Activated CD8-positive, alpha-beta memory T cell treated with anti-CD3 and anti-CD28 coated beads, Interleukin-2, amount 50 U/mL, for 1 hour (primary cell): Measurements from ENCODE around the gene YIF1A.
"Not testable (repeated sequence)": the region's sequence is repeated elsewhere in the genome, so short reads cannot be mapped to it uniquely, and the experiment has no call there.

Source experiments
- DNase-seq: peaks from one replicate; pipeline ENCODE4 v3.0.0-alpha.2; 2020; ENCODE audit errors: extremely low read depth

The YIF1A gene

GRCh38 chr11:66311965-66312548 lies 23.1 kb upstream of the YIF1A start:
- peak; percentile 100 for DNase-seq

DNA sequence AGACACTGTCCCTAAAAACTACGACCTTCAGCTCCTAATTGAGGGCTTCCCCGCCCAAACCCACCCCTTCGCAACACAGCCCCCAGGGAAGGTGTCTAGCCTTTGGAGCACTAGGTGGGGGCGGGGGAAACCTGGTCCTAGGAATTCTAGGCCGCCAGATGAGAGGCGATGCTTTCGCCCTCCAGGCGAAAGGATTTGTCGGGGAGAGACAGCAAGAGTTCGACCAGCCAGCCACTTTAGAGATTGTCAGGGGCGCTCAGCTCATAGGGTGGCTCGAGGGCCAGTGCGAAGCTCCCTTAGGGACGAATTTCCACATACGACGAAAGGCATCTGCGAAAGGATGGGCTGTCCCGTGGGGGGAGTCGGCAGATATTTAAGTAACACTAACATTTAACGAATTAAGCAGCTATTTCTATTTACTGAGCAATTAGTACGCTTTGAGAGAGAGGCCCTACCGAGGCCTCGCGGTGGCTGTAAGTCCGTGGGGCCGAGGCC lies 22.6 kb upstream of the YIF1A start:
- DNase-seq = no peak

DNA sequence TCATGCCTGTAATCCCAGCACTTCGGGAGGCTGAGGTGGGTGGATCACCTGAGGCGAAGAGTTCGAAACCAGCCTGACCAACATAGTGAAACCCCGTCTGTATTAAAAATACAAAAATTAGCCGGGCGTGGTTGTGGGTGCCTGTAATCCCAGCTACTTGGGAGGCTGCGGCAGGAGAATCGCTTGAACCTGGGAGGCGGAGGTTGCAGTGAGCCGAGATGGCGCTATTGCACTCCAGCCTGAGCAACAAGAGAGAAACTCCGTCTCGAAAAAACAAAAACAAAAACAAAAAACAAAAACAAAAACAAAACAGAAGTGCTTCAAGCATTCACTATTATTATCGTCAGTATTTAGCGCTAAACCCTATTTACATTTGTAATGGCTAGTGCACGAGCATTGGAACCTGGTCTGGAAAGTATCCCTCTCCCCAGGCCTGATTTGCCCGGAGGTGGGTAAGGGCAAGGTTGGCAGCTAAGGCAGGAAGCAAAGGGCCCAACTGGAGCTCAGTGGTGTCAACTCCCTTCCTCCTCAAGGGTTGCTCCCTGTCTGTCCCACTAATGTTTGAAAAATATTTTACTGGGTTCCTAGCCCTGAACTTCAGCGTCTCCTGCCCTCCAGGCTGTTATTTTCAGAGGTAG lies 22.0 kb upstream of the YIF1A start:
- DNase-seq = not testable (repeated sequence)

DNA sequence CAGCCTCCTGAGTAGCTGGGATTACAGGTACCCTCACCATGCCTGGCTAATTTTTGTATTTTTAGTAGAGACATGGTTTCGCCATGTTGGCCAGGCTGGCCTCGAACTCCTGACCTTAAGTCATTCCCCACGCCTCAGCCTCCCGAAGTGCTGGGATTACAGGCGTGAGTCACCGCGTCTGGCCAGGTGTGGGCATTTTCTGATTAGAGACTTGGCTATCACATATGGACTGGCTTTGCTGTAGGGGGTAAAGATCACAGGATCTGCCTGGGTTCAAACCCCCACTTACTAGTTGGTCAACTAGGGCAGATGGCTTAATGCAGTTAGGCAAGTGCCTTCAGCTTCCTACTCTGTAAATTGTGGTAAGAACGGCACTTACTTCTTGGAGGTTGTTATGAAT lies 21.4 kb upstream of the YIF1A start:
- no peak for DNase-seq

DNA sequence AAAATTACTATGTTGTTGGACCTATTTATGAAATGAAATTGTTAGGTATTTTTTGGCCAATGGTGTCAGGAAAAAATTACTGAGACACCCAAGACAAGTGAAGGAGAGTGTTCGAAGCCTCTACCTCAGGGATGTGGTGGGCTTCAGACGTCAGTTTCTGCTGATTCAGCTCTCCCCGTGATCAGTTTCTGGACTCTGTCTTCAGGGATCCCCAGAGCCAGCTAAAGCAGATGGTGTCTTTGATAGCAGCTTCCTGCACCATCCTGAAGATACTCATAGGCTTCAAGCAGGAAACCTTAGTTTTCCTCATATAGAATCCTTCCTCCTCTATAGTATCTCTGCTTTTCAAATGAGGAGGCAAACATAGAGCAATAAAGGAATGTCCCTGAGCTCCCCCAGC lies 20.5 kb upstream of the YIF1A start:
- DNase-seq = no peak

DNA sequence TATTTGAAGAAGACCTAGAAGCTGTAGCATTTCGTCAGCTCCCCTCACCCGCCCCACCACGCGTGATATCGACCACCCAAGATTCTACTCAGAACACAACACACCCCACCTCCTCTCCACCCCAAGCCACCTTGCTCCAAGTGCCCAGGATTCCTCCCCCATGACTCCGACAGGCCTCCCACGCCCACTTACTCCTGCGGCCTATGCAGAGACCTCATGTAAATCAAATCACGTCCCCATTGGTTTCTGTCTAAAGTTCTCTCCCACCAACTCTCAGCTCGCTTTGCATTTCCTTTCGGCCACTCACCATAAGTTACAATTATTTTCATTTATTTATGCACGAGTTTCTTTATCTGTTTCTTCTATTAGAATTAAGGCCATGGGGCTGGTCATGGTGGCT lies 13.7 kb upstream of the YIF1A start:
- DNase-seq = no peak

DNA sequence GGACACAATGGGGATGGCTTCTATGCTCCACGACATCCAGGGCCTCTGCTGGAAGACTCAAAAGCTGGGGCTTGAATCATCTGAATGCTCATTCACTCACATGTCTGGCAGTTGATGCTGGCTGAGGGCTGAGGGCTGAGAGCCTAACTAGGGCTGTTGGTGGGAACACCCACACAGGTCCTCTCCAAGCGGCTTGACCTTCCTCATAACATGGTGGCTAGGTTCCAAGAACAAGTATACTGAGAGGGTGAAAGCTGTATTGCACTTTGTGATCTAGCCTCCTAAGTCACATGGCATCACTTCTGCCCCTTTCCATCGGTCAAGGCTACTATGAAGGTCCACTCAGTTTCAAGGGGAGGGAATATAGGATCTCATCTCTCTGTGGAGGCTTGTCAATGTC lies 10.2 kb upstream of the YIF1A start:
- no peak for DNase-seq

GRCh38 chr11:66297610-66298009 lies 8.7 kb upstream of the YIF1A start:
- DNase-seq = no peak

GRCh38 chr11:66294626-66295620 lies 6.0 kb upstream of the YIF1A start:
- no peak for DNase-seq

DNA sequence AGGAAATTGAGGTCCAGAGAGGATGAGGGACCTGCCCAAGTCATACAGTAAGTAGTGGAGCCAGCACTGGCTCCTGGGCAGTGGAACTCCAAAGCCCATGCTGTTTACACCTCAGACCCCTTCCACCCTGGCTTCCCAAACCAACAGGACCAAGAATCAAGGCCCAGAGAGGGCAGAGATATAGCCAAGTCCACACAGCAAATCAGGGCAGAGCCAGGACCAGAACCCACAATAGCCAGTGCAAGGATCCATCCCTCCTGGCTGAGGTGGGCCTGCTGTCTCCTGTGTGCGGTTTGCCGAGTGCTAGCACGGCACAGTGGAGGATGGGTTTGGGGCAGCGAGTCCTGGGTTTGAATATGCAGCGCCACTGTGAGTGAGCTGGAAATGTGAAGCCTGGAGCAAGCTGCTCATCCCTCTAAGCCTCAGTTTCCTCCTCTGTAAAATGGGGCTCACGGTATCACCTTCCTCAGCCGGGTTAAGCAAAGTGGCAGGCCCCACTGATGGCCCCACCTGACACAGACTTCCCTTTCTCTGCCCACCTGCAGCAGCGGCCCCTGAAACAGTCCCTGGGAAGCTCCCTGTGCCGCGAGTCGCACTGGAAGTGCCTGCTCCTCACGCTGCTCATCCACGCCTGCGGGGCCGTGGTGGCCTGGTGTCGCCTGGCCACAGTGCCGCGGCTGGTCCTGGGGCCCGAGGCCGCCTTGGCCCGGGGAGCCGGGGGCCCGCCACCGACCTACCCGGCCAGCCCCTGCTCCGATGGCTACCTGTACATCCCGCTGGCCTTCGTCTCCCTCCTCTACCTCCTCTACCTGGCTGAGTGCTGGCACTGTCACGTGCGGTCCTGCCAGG lies 5.1 kb upstream of the YIF1A start:
- DNase-seq = no peak

DNA sequence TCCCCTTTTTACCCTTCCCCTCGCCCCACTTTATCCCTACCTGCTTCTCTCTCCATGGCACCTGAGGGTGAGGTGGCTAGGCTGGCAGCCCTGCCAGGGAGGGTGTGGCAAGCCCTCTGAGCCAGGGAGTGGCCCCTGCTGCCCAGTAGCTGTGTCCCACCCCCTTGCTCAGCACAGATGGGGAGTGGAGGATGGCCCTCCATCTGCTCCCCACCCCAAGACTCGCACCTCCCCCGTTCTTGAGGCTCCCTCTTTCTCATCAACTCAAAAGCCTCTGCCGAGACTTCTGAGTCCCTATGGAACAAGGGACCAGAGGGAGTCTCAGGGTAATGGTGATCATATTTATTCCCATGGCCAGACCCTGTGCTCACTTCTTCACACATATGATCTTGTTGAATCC lies 4.4 kb upstream of the YIF1A start:
- no peak for DNase-seq

GRCh38 chr11:66292543-66293332 lies 3.8 kb upstream of the YIF1A start:
- DNase-seq = no peak

- no peak for DNase-seq
Measured at GRCh38 chr11:66291706-66292542, 3.0 kb upstream of the YIF1A start, which contains the start of gene TMEM151A. TMEM151A (plus strand) TSS chr11:66291894; CDS start chr11:66292014, 120 bp downstream.

DNA sequence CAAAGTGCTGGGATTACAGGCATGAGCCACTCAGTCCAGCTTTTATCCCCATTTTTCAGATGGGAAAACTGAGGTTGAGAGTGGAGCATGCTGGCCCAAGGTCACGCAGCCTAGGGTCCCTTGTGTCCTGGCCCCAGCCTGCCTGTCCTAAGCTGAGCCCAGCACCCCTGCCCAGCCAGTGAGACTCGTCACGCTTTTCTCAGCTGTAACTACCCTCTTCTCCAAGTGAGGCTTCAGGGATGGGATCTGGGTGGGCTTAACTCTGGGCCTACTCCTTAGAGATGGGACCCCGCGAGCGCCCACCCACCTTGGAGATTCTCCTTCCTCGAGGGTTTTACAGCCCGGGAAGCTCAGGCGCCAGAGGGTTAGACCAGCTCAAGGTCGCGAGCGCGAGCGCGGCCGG lies 2.4 kb upstream of the YIF1A start:
- DNase-seq = no peak

DNA sequence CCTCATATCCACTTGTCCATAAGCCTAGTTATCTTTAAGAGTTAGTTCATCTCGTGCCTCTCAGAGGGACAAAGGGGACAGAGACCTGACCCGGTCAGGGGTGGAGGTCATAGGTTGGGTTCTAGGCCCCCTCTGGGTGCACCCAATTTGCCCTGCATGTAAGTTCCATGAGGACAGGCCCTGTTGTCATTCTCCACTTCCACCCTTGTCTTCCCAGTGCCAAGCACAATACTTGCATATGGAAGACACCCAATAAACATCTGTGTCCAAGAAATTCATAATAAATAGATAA lies 1.3 kb upstream of the YIF1A start:
- no peak for DNase-seq

- DNase-seq = no peak
Measured at GRCh38 chr11:66289548-66290329, 796 bp upstream of the YIF1A start.

- DNase-seq = no peak
Measured at GRCh38 chr11:66287889-66288670, 863 bp downstream of the YIF1A start.

GRCh38 chr11:66287211-66287888 lies 1.6 kb downstream of the YIF1A start:
- DNase-seq = no peak
